ENCODE measurements around the gene TTC9B.

Gene TTC9B

GRCh38 chr19:40217934-40218890 is at the start of gene TTC9B:
TSS of gene TTC9B (minus strand) at chr19:40218384. CDS start at chr19:40218381, 3 bp downstream.
- peak; percentile 45 for DNase-seq

GRCh38 chr19:40267601-40267997 is 49.4 kb upstream of the TTC9B start:
- DNase-seq, result no peak

GRCh38 chr19:40266912-40267600 is 48.9 kb upstream of the TTC9B start:
- DNase-seq, result no peak

GRCh38 chr19:40266119-40266518 is 47.9 kb upstream of the TTC9B start:
- DNase-seq, result no peak

- DNase-seq, result no peak
Measured at GRCh38 chr19:40265763-40266099, 47.5 kb upstream of the TTC9B start.

GRCh38 chr19:40265055-40265762 is 47.0 kb upstream of the TTC9B start:
- no peak for DNase-seq

GRCh38 chr19:40264314-40265054 is 46.3 kb upstream of the TTC9B start:
- no peak for DNase-seq

GRCh38 chr19:40263440-40264313 is 45.5 kb upstream of the TTC9B start:
- DNase-seq, result no peak

GRCh38 chr19:40262422-40262821 is 44.2 kb upstream of the TTC9B start:
- DNase-seq, result no peak

GRCh38 chr19:40261631-40262030 is 43.4 kb upstream of the TTC9B start:
- no peak for DNase-seq

GRCh38 chr19:40257096-40257517 is 38.9 kb upstream of the TTC9B start:
- DNase-seq, result no peak

GRCh38 chr19:40256512-40256911 is 38.3 kb upstream of the TTC9B start:
- no peak for DNase-seq

GRCh38 chr19:40255619-40256166 is 37.5 kb upstream of the TTC9B start:
- no peak for DNase-seq

- no peak for DNase-seq
Measured at GRCh38 chr19:40254714-40255418, 36.7 kb upstream of the TTC9B start.

GRCh38 chr19:40253611-40254092 is 35.5 kb upstream of the TTC9B start:
- DNase-seq, result no peak

- DNase-seq, result no peak
Measured at GRCh38 chr19:40252395-40252794, 34.2 kb upstream of the TTC9B start.

- no peak for DNase-seq
Measured at GRCh38 chr19:40251991-40252390, 33.8 kb upstream of the TTC9B start.

- no peak for DNase-seq
Measured at GRCh38 chr19:40251244-40251643, 33.1 kb upstream of the TTC9B start.

- no peak for DNase-seq
Measured at GRCh38 chr19:40249781-40250180, 31.6 kb upstream of the TTC9B start.

GRCh38 chr19:40249201-40249600 is 31.0 kb upstream of the TTC9B start:
- DNase-seq, result no peak
